Right lobe of liver (tissue), 4 donors: ENCODE data around the gene NT5C3A.

ENCODE experiments used
- POLR2A ChIP-seq: fragments of 450-650 bp; IDR thresholded peaks from one replicate; pipeline ENCODE4 v1.6.1; 2017; ENCODE audit warnings: antibody characterized with exemption, mild to moderate bottlenecking
- TF ChIP-seq, protein P1 (sequence below), 4 donors: fragments of 200-600 bp in 3 of 4; fragments of 450-650 bp in 1 of 4; IDR thresholded peaks; one replicate each; pipeline versions ENCODE4 v1.5.1 to v1.8.0; 2016 to 2022; ENCODE audit warnings: antibody characterized with exemption in 4 of 4, mild to moderate bottlenecking in 2 of 4
- donor health status: DM: no; HTN: no; CAD: no.
- donor health status: DM: no; HTN: no; CAD: no.
- donor health status: DM: no; HTN: yes; CAD: no.

DNA sequence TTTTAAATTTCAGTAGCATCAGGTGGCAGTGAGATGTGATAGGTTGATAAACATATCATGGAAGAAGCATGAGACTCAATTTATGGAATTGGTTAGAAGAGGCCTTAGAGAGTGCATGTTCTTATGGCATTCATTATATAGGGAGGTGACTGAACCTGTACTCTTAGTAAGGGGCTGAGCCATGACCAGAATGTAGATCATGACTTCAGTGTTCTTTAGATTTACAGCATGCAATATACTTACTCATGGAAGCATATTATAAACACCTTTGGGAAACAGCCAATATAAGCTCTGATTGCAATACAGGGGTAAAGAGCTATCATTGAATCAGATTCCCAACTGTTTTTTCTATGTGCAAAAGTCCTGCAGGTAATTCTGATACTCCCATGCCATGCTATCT lies 50.2 kb downstream of the NT5C3A start:
- TF ChIP-seq, protein P1, sequence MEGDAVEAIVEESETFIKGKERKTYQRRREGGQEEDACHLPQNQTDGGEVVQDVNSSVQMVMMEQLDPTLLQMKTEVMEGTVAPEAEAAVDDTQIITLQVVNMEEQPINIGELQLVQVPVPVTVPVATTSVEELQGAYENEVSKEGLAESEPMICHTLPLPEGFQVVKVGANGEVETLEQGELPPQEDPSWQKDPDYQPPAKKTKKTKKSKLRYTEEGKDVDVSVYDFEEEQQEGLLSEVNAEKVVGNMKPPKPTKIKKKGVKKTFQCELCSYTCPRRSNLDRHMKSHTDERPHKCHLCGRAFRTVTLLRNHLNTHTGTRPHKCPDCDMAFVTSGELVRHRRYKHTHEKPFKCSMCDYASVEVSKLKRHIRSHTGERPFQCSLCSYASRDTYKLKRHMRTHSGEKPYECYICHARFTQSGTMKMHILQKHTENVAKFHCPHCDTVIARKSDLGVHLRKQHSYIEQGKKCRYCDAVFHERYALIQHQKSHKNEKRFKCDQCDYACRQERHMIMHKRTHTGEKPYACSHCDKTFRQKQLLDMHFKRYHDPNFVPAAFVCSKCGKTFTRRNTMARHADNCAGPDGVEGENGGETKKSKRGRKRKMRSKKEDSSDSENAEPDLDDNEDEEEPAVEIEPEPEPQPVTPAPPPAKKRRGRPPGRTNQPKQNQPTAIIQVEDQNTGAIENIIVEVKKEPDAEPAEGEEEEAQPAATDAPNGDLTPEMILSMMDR (IDR thresholded peaks at IDR 0.05) = no peak
- no peak for TF ChIP-seq POLR2A
